ENCODE data around the gene AP1B1.

AP1B1 gene

DNA sequence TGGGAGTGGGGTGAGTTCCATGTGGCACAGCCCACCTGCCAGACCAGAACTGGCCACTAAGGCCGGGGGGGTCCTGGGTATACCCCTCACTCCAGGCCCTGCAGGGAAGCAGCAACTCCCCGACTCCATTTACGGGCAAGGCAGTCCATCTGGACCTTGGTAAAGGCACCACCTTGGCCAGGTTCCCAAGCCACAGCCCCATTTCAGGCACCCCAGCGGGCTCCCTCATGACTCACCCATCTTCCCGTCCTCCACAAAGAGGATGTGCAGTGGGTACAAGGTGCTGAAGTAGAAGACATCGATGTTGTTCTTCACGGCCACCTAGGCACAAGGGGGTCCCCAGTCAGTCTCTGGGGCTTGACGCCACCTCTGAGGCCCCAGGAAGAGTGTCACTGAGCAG, 57.2 kb downstream of the AP1B1 start:
- DNase-seq = no peak

- DNase-seq = peak in 2 of 4 experiments; percentile 15 to 45
Measured at GRCh38 chr22:29330753-29331152, 57.6 kb downstream of the AP1B1 start.

DNA sequence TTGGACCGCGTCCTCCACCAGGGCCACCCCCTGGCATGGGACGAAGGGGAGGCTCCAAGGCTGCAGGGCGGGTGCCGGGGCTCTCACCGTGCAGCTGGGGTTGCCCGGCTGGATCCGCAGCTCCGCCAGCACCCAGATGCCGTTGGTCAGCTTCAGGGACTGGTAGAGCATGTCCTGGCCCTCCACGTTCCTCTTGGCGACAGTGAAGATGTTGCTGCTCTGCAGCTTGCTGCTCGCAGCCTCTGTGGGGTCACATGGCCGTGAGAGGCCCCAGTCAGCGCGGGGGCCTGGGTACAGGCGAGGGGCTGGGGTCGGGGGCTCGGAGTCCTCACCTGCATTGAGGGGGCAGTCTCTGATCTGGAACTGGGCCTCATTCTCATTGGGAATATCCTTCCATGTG, 58.1 kb downstream of the AP1B1 start:
- no peak for DNase-seq

DNA sequence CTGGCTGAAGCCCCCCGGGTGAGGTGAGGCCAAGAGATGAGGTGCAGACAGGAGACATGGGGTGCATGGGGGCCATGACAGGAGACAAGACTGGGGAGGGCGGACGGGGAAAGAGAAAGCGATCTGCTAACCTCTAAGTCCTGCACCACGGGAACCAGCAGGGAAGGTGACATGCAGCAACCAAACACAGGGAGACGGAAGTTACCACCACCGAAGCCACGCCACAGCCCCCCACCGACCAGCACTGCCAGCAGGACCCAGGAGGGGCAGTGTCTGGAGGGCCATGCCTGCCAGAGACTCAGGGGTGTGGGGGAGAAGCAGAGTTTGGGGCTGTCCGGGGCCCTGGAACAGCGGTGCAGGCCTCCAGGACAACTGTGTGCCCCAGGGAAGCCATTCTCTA, 58.8 kb downstream of the AP1B1 start:
- no peak for DNase-seq

DNA sequence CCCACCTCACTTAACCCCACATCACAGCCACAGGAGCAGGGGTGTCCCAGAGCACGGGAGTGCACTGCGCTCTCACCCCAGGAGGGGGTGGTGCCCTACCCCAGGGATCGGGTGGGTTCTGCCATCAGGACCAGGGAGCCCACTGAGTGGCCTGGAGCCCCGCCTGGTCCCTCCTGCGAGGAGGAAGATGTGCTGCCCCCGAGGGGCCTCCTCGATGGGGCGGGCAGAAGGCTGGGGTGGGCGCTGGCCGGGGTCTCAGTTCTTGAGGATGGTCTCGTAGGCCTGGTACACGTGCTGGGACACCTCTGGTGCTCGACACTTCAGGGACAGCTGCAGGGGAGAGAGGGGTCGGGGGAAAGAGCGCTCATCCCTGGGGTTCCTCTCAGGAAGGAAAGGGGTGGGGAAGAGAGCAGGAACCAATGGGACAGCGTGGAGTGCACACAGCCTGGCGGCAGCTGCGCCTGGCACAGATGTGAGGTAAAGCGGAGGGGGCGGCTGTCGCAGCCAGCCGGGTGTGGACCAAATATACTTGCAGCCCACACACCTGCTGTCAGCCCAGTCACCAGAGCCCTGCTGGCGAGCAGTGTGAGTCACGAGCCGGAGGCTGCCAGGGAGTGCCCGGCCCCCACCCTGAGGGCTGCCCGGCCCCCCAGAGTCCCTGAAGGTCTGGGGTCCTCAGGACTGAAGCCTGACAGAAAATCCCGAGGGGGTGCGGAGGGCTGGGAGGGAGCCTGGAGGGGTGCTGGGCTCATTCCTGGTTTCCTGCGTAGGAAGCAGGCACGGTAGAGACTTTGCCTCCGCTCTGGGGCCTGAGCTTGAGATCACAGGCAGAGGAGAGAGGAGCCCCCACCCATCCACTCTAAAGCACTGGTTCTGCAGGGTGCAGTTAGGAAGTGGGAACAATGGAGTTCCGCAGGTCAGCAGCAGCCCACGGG, 59.5 kb downstream of the AP1B1 start:
- no peak for DNase-seq

- no peak for DNase-seq
Measured at GRCh38 chr22:29328055-29328454, 60.3 kb downstream of the AP1B1 start.

GRCh38 chr22:29327089-29327764, 61.1 kb downstream of the AP1B1 start:
- DNase-seq = no peak

DNA sequence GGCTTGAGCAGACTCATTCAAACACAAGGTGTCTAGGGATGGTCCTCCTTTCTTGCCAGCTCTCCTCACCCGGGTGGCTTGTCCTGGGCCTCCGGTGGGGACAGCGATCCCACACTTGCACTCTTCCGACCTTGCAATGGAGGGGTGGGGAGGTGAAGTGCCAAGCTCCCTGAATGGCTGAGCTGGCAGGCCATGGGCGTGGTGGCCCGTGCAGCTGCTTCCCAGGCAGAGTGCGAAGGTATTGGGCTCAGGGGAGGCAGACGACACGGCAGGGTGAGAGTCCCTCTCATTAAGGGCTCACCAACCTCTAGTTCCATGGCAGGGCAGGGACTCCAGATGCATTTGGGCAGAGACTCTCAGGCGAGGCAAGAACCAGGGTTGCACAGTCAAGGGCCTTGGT, 61.9 kb downstream of the AP1B1 start:
- no peak for DNase-seq

GRCh38 chr22:29325785-29326315, 62.5 kb downstream of the AP1B1 start:
- DNase-seq = no peak

GRCh38 chr22:29325356-29325755, 63.0 kb downstream of the AP1B1 start:
- no peak for DNase-seq

DNA sequence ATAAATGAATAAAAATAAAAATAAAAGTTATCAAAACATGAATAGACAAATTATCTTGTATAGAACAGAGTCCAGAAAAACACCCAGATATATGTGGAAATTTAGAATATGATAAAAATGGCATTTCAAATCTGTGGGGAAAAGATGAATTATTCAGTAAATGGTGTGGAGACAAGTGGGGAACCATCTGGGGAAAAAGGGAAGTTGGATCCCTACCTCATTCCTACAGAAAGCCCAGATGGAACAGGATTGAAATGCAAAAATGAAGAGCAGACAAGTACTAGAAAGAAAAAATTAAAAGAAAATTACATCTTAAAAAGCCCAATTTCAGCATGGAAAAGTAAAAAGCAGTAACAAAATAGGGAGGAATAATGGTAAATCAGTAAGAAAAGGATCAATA, 64.7 kb downstream of the AP1B1 start:
- DNase-seq = no peak

GRCh38 chr22:29320546-29320945, 67.8 kb downstream of the AP1B1 start:
- DNase-seq = no peak

DNA sequence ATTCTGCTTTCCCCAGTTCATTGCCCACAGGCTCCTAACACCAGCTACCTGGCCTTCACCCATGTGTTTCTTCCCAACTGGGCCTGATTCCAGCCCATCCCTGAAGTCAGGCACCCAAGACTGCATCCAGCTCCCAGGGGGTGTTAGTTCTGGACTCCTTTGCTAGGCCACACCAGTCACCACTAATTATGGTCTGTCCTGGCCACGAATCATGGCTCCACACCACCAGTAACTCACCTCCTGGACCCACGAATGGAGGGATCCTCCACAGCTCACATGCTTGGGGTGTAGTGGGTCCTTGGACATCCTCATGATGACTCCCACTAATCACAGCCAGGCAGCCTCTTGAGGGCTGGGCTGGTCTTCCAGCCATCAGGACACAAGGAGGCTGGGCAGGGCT, 69.3 kb downstream of the AP1B1 start:
- DNase-seq = no peak

DNA sequence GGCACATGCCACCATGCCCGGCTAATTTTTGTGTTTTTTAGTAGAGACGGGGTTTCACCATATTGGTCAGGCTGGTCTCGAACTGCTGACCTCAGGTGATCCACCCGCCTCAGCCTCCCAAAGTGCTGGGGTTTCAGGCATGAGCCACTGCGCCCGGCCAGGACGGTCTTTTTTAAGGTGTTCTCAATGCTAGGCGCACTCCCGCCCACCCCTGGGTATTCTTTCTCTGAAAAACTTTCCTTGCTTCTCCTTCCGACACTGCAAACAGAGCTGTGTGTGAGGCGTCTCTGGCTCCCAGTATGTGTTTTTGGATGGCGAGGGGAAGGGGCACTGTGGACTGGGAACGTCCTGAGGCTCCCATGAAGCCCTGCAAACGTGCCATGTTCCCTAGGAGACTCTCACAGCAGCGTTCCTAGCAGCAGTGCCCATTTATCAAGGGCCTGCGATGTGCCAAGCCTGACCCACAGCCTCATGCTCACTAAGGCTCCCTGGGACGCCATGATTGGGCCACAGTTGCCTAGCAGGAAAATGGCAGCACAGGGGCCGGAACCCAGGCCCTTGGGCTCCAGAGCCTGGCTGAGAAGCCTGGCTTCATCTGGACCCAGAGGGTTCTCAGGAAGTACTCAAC, 70.4 kb downstream of the AP1B1 start:
- no peak for DNase-seq

- no peak for DNase-seq
Measured at GRCh38 chr22:29316141-29316828, 72.1 kb downstream of the AP1B1 start.

DNA sequence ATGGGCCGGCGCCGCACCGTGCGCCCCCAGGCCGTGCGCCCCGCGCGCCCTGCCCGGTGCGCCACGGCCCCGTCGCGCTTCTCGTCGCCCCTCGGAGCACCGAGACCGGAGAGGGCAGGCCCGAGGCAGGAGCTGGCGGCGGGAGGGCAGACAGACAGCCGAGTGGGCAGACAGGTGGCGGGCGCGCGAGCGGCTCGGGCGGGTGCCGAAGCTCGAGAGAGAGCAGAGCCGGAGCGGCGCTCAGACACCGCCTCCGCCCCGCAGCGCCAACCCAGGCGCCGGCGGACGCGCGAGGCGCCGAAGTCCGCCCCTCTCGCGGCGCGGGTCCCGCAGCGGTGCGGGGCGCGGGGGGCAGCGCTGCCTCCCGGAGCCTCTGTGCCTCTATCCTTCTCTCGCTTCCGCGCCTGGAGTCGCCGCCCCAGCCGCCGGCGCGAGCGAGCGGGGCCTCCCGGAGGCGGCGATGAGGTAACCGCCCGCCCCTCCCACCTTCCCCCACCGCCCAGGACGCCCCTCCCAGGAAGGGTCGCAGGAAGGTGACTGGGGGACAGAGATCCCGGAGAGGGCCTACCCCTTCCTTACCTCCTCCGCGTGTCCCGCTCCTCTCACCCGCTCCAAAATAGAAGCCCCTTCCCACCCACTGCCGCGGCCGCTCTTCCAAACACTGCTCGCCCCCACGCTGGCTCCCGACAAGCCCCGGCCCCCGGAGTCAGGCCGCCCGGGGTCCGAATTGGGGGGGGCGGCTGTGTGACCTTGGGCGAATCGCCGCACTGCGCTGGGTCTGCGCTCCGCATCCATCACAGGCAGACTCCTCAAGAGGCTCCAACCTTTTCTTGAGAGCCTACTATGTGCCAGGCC, 72.9 kb downstream of the AP1B1 start, which contains the start of gene RASL10A:
RASL10A (minus strand) TSS at position 412 of the 855 bp plus-strand sequence. CDS start 451 bp downstream, outside the sequence.
- DNase-seq = peak in 2 of 4 experiments; percentile 22 to 44

GRCh38 chr22:29314537-29315285, 73.7 kb downstream of the AP1B1 start:
- peak in 3 of 4 experiments; percentile 35 to 57 (median 42) for DNase-seq

DNA sequence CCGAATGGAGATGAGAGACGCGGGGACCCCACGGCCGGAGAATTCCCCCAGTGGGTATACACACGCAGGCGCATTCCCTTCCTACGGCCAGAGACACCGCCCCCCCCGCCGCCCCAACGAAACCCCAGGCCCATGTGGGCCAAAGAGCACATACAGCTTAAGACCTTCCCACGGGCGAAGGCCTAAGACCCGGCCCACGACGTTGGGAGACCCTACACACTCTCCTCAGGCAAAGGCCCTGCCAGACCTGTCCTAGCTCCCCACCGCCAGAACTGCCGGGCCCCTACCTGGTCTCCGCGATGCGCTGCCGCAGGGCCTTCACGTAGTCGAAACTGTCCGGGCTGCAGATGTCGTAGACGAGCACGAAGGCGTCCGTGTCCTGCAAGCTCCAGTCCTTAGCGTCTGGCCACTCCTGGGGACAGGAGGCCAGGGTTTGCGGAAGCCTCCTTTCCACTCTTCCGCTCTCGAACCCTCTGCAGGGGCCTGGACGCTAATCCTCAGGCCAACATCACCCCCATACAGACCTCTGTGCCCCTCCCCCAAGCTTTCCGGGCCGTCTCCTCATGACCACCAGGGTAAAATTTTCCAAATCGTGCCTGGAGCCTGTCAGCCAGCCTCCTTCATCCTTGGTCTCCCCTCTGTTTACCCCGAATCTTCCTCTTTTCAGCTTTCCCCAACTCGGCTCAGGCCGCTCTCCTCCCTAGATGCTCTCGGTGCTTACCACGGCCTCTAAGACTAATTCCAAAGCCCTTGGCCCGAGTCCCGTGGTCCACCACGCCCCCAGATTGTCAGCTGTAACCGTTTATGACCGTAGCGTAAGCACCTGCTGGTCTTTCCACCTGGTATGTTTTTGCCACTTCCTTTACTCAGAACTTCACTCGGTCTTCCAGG, 74.5 kb downstream of the AP1B1 start:
- no peak for DNase-seq

DNA sequence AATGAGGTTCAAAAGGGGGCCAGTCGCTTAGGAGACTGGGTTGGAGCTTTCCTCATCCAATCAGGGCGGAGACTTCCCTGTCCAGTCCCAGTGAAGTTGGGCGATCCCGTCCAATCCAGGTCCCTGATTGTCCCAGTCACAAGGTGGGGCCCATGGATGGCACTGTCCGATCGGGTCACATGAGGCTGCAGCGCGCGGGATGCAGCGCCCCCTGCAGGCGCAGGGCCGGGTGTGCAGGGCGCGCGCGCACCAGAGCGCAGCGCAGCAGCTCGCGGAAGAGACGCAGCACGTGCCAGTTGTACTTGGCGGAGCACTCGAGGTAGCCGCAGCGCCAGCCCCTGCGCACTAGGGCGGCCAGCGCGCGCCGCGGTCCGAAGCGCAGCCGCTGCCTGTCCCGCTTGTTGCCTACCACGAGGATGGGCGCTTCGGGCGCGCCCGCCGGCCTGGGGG, 75.2 kb downstream of the AP1B1 start:
- peak; percentile 58 to 77 (median 62) for DNase-seq

Data from suppressor macrophage (primary cell).